CD4-positive, alpha-beta T cell treated with Interleukin-6 at 100 ng/mL for 8 hours (primary cell): ENCODE results near the gene MAGI3.
"Not testable (repeated sequence)": the region's sequence is repeated elsewhere in the genome, so short reads cannot be mapped to it uniquely, and the experiment has no call there.

Experiments
- DNase-seq: peaks from one replicate; pipeline ENCODE4 v3.0.0-alpha.2; 2020; ENCODE audit warnings: mixed read lengths, low spot score

Gene MAGI3

DNA sequence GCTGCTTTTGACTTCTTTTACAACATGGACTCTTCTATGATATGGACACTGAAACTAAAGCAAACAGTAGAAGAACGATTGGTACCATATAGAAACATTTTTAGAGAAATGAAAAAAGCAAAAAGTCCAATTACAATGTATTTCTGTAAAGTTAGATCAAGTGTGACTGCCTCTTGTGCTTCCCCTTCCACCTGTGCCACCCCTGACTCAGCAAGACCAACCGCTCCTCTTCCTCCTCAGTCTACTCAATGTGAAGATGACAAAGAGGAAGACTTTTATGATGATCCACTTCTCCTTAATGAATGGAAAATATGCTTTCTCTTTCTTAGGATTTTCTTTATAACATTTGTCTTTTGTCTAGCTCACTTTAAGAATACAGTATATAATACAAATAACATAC, 302.0 kb downstream of the MAGI3 start:
- no peak for DNase-seq

DNA sequence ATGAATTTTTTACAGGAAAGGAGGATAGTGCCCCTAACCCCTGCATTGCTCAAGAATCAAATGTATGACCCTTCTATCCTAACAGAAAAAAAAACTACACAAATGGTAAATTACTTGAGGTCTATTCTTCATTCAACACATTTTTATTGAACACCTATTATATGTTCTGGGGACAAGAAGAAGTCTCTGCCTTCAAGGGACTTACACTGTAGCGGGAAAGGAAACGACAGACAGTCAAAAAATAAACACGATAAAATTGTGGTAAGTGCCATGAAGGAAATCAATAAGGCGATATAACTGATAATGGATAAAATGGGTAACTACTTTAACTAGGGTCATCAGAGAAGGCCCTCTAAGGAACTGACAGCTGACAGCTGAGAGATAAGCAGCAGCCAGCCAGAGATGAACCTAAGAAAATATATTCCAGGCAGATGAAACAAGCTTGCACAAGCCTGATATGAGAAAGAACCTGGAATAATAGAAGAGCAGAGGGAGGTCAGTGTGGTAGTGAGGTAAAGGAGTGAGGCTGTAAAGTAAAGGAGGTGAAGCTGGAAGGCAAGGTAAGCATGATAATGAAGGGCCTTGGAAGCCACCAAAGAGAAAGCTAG, 302.6 kb downstream of the MAGI3 start:
- DNase-seq = no peak

DNA sequence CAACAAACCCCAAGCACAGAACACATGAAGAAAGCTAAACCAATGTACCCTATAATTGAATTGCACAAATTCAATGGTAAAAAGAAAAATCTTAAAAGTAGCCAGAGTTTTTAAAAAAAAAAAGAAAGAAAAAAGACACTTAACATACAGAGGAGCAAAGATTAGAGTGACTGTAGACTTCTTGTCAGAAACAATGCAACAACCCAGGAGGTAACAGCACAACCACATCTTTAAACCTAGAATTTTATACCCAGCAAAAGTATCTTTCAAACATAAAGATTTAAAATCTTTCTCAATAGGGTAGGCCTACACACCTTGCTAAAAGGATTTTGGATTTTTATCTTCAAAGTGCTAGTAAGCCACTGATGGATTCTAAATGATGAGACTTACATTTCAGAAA, 304.6 kb downstream of the MAGI3 start:
- DNase-seq = no peak

DNA sequence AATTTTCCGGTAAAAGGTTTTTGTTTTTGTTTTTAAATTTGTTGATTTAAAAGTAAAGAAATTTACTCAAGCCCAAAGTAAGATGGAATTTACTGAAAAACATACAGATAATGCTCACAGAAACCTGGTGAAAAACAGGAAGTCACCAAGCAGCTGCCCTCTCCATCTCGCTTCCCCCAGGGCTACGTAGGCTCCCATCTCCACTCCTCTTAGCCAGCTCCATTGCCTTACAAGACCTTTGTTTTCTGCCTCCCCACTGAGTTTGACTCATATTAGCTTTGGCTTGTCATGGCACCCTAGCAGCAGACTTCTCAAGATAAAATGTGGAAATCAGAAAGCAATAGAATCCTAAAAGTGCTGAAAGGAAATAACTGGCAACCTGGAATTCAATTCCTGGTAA, 311.1 kb downstream of the MAGI3 start:
- DNase-seq = no peak

DNA sequence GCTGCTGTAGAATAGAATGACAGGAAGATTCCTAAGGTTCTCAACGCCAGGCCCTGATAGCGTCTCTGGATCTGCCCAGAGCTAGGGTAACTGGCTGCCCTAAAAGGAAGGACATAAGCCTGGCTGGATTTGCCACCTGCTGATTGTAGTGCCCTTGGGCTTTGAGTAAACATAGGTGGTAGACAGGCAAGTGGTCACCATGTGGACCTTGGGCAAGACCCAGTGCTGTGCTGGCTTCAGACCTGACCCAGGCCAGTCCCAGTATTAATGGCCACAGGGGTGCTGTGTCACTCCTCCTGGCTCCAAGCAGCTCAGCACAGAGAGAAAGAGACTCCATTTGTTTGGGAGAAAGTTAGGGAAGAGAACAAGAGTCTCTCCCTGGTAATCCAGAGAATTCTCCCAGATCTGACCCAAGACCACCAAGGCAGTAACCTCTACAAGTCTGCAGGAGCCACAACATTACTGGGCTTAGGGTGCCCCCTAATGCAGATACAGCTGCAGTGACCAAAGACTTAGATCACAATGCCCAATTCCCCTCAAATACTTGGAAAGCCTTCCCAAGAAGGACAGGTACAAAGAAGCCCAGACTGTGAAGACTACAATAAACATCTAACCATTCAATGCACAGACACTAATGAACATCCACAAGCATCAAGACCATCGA, 324.4 kb downstream of the MAGI3 start:
- DNase-seq = no peak

DNA sequence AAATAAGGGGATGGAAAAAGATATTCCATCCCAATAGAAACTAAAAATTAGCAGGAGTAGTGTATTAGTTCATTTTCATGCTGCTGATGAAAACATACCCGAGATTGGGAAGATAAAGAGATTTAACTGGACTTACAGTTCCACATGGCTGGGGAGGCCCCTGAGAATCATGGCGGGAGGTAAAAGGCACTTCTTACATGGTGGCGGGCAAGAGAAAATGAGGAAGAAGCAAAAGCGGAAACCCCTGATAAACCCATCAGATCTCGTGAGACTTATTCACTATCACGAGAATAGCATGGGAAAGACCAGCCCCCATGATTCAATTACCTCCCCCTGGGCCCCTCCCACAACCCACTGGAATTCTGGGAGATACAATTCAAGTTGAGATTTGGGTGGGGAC, 327.2 kb downstream of the MAGI3 start:
- not testable (repeated sequence) for DNase-seq

- not testable (repeated sequence) for DNase-seq
These were observed 328.3 kb downstream of the MAGI3 start for GRCh38 chr1:113718621-113719020.

GRCh38 chr1:113721010-113721409, 330.7 kb downstream of the MAGI3 start:
- DNase-seq = no peak

DNA sequence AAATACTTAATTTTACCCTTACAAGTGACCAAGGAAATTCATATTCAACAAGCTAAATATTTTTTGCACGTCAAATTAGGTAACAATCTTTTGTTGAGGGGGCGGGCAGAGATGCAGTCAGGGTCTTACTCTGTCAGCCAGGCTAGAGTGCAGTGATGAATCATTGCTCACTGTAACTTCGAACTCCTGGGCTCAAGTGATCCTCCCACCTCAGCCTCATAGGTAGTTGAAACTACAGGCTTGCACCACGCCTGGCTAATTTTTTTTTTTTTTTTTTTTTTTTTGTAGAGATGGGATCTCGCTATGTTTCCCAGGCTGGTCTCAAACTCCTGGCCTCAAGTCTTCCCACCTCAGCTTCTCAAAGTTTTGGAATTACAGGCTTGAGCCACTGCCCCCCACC, 342.5 kb downstream of the MAGI3 start:
- no peak for DNase-seq

DNA sequence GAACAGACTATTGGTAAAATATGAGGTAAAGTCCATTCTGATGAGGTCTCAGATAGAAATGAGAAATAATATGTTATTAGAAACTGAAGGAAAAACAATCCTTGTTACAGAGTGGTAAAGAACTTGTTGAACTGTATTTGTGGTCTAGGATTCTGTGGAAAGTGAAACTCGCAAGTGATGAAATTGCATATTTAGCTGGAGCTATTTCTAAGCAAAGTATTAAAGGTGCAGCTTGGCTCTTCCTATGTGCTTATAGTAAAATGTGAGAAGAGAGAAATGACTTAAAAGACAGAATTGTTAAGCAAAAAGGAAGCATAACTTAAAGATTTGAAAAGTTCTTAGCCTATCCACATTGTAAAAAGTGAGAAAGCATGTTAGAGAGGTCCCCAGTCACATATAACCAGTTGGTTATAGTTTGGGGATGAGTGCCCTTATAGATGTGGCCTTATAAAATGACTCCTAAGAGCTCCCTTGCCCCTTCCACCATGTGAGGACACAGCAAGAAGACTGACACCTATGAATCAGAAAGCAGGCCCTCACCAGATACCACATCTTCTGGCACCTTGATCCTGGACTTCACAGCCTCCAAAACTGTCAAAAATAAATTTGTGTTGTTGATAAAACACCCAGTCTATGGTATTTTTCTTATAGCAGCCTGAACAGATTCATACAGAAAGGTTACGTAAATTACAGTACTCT, 344.2 kb downstream of the MAGI3 start:
- no peak for DNase-seq
